Measurements from ENCODE around the gene LOXHD1.

The LOXHD1 gene

DNA sequence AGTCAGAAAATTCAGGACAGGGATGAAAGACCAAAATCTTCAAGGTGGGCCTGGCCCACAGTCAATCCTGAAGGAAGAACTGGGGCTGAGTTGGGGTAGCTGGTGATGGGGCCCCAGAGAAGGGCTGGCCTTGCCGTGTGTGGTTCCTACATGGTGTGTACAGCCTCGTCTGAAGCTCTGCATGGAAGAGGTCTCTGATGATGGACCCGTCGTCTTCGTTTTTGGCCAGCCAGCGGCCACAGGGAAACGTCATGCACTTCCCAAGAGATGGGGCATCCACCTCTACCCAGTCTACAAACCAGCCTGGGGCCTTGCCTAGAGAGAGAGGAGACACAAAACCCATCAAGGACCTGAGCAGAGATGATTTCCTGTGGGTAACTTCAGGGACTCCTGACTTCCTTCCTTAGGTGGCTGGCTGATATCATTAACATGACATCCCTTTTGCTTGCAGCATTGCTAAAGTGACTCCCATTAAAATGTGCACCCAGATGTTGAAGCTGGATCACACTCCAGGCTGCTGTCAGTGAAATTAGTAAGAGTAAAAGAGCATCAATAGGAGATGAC, 115.3 kb downstream of the LOXHD1 start:
- FAIRE-seq = no peak

DNA sequence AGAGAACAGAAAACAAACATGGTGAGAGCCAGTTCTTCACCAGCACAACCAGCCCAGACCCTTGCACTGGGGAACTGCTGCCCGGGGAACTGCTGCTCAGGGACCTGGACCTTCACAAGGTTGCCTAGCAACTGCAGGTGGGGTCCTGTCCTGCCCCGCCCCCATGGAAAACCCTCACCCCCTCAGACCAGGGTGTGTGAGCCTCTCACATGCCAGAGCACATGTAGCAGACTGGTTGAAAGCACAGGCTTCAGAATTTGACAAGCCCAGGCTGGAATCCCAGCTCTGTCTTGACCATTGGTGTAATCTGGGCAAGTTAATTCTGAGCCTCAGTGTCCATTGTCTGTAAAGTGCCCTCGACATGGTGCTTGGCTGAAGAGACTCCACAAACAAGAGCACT, 118.6 kb downstream of the LOXHD1 start:
- no peak for FAIRE-seq

DNA sequence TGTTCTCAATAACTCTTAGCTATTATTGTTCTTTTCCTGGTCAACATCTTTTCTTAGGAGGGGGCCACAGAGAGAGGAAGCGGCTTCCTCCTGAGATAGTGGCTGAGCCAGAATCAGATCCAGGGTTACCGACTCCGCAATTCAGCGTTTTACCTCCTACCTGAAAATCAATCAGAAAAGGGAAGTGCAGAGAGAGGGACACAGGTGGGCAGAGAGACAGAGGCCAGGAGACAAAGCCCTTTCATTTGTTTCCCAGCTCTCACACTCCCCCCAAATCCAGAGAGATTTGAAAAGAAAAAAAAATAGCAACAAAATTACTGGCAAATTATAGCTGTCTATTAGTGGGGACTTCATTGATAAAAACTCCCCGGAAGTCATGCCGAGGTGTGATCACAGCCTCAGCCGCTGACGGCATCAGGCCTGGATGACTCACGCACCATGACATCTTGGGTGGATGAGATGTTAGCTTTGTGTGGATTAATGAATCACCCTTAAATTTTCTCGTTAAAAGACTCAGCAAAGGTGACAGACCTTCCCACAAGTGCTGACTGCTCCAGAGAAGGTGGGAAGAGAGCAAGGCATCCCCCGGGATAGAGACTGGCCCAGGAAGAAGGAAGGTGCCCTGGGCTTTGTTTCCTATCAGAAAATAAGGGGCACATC, 120.7 kb downstream of the LOXHD1 start:
- FAIRE-seq = no peak

DNA sequence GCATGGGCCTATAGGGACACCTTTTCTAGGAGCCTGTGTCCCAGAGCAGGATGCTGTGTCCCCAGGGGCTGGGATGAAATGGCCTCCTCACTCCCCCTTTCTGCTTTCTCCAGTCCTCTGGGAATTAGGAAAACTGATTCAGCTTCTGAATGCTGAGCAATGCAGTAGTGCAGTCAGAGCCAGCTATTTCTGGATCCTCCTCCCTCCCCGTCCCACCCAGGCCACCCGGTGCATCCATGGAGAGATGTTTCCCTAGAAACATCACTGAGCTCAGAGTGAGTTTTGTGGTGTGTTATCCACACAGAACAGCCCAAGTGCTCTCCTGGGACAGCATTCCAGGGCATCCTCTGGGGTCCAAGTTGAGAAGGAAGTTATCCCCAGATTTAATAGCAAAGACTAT, 125.5 kb downstream of the LOXHD1 start:
- FAIRE-seq = no peak

DNA sequence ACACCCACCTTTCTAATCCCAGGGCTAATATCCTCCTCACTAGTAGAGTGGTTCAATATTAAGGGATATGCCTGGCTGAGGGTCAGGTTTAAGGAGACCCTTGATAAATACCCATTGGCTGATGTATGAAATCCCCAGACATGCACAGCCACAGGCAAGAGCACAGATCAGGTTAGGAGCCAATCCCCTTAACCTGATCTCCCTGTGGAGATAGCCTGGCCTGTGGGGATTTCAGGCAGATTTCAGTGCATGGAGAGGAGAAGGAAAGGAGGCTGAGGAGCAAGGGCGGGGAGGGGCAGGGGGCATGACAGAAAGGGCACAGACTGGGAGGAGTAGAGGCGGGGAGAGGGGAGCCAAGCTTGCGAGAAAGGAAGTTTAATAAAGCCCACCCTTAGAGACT, 129.0 kb downstream of the LOXHD1 start:
- FAIRE-seq = no peak

DNA sequence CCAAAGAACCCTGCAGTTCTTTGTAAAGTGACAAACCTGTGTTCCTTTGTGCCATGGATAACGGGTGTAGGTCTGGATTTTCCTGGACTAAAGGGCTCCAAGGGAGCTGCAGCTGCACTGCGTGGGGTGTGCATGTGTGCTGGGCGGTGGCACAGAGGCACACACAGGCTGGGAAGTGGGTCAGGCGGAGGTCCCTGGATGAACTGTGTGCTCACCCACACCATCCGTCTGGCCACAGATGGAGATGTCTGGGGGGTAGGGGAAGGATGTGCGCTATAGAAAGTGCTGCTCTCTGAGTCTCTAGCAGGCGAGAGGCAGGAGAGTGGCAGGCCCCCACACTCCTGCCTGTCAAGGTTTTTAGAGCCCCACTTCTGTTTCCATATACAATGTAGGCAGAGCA, 137.2 kb downstream of the LOXHD1 start:
- FAIRE-seq = no peak

DNA sequence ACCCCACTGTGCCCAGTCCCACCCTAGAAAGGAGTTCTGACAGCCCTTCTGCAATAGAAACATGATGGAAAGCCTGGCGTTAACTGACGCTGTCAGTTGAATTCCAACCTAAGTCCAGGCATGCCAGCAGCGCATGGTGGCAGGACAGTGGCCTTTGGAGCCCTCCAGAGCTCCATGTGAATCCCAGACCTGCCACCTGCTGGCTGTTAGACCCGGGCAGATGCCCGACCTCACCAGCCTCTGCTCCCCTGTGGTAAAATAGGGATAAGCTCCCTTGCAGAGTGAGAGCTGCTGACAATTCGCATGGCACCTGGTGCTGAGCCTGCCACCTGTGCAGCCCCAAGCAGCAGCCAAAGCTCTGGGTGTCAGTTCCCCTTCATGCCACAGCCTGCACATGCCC, 138.6 kb downstream of the LOXHD1 start:
- no peak for FAIRE-seq

DNA sequence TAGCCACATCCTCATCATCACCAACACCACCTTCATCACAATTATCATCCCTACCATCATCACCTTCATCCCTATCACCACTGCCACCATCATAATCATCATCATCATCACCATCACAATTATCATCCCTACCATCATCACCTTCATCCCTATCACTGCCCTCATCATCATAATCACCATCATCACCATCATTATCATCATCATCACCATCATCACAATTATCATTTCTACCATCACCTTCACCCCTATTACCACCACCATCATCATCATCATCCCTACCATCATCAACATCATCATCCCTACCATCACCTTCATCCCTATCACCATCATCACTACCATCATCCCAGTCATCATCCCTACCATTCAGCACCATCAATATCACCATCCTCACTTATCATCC, 140.5 kb downstream of the LOXHD1 start:
- FAIRE-seq = no peak

DNA sequence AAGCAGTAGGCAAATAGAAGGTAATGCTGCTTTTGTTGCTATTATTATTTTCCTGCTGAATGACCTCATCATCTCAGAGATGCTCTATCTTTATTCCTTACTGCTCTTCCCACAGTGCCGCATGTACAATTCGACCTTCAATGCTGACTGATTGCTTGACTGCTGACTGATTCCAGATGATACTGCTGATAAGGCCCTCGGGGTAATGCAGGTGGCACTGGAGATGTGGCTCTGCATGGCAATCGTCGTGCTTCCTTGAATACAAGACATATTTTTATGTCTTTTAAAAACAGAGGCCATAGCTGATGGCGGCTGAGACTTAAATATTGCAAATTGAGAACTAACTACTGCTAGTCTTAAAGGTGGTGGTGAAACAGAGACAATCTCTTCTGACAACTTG, 146.6 kb downstream of the LOXHD1 start:
- FAIRE-seq = no peak

DNA sequence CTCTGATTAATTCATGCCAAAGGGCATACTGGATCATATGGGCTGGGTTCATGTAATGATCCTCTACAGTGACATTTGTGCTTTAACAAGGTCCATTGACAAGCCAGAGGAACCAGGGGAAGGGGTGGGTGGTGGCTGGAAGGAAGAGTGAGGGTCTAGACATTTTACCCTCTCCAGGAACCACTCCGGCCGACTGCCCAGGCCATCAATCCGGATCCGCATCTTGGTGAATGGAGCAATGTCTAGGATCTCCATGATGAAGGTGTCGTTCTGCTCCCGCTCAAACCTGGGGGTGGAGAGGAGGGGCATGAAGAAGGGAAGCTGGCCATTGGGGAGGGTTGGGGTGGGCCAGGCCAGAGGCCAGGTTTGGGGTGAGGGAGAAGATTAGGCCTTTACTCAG, 147.5 kb downstream of the LOXHD1 start:
- no peak for FAIRE-seq

DNA sequence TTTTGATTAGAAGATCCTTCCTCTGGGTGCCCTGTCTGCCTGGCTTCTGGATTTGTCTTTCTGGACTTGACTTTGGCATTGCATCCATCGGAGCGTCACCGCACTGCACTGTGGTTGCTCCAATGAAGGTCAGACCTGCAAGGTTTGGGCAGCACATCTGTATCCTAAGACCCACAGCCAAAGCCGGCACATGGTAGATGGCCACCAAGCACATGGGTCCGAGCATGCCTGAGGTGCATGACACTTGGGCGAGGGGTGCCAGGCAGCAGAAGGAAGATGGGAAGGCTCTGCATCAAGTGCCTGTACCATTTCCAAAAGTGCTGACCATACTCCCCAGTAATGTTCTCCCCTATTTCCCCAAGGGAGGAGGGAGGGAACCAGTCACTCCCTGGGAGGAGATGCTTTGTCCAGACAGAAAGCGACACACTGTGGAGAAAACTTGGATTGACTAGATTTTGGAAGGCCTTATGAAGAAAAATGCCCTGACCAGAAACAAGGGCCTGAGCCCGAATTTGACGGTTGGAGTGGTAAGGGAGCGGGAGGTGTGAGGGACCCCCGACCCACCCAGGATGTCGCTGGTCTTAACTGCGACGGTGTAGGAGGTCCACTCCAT, 149.9 kb downstream of the LOXHD1 start:
- no peak for FAIRE-seq

DNA sequence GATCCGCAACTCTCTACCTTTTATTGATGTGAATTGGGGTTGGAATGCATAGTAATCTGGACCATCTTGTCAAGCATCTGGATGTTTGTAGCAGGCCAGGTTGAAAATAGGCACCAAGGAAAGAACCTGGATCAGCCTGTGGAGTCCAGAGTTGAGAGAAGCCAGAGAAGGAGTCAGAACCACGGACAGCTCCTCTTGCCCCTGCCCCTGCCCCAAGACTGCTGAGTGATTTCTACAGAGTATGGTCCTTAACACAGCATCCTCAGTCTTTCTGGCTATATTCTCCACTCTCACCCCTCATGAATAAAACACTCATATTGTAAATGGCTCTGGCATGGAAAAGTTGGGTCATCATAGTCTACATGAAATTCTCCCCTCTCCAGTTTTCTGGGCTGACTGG, 154.6 kb downstream of the LOXHD1 start:
- FAIRE-seq = no peak

DNA sequence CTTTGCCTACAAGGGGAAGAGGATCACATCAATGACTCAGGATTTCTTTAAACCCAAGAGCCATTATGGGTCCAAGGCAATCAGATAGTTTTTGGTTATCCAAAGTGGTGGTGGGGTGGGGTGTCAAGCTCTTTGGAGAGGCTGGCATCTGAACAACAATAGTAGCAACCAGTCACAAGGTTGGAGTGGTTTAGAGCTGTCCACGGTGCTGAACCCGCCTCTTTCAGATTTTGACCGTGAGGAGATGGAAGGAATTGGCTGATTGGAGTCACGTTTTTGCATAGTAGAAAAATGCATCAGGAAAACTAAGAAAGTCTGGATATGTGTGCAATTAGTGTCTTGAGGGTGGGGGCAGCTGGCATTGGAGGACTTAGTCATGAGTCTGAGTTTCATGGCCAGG, 159.9 kb downstream of the LOXHD1 start:
- FAIRE-seq = no peak

DNA sequence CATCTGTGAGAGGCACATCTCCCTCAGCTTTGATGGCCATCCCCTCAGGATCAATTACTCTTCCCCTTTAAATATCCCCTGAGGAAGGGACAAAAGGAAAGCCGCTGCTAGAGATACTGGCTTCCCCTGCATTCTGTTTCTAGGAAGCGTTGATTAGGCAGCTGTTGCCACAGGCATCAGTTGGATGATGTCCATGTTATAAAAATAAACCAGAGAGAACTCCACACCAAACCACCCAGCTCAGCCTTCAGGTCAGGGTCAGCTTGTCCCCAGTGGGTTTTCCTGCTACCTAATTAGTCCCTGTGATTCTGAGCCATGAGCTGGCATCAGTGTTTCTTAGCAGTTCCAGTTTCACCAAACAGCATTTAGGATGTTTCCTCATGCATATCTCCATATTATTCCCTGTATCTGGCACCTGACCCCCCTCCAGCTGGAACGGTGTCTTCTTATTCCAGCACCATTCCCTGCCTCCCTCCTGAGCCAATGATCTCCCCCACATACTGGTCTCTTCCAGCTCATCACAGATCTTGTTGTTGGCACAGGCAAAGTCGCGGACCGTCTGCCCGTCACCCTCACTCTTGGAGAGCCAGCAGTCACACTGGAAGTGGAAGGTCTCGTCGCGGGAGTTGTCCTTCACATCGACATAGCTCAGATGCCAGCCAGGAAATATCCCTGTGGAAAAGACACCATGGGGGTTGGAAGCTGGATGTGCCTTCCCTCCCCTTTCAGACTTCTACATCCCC, 168.4 kb downstream of the LOXHD1 start:
- no peak for FAIRE-seq

DNA sequence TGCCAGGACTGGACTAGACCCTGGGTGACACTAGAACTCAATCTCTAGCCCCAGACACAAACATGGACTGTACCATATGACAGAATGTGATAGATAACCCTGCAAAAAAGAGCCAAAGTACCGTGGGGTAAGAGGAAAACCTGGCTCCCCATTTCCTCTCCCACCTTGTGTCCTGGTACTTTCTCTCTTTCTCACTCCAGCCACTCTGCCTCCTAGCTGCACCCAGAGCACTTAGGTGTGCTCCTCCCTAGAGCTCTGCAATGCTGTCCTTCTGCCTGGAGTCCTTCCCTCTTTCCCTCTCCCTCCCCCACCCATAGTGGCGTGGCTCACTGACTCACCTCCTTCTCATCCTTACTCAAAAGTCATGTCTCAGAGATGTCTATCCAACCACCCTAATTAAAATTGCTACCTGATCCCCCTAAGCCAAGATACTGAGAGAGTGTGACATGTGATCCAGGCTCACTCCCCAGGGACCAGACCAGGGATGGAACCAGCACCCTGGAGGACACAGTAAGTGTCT, 171.3 kb downstream of the LOXHD1 start:
- FAIRE-seq = no peak

DNA sequence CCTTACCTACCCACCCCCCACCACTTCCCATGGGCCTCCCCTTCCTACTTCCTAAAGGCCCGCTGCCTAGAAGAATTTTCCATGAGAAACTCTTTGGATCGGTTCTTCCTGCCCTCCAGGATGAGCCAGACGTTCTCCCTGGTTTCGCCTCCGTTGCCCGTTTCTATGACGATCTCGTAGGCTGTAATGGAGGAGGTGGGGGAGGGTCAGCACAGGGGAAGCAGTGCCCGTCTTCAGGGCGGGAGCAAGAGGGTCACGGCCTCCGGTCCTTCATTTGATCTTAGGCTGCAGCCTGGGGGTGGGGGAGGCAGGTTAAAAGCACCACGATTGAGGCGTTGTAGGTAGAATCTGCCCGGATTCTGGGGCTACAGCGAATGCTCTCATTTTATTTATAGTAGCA, 172.0 kb downstream of the LOXHD1 start:
- FAIRE-seq = no peak

DNA sequence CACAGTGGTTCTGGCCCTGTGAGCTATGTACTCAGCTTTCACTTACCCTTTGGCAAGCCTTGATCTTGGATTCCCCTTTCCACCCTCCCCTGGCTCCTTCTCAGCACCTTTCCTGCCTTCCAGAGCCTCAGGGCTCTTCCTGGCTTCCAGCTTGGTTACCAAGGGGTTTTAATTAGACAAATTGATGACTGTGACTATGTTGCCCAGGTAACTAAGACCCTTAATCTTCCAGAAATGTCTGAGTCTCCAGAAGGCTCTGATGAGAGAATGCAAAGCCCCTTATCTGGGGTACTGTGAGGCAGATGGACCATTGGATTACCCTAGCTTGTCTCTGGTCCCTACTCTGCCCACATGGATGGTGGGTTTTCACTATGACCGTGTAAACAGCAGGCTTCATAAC, 174.2 kb downstream of the LOXHD1 start:
- no peak for FAIRE-seq

DNA sequence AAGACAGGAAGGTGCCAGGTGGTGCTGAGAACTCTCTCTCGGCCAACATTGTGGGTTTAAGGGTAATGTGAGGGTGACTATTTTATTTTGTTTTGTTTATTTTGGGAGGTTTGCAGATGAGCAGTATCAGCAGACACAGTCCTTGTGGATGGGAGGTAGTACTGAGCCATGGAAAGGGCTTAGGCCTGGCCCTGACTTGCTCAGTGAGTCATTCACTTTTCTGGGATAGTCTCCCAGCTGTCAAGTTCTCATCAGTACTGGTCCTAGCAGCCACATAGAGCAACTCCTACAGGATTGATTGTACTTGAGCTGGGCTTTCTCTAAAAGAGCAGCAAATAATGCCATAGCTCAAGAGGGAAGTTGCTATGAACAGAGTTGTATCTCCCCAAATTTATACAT, 175.2 kb downstream of the LOXHD1 start:
- no peak for FAIRE-seq

DNA sequence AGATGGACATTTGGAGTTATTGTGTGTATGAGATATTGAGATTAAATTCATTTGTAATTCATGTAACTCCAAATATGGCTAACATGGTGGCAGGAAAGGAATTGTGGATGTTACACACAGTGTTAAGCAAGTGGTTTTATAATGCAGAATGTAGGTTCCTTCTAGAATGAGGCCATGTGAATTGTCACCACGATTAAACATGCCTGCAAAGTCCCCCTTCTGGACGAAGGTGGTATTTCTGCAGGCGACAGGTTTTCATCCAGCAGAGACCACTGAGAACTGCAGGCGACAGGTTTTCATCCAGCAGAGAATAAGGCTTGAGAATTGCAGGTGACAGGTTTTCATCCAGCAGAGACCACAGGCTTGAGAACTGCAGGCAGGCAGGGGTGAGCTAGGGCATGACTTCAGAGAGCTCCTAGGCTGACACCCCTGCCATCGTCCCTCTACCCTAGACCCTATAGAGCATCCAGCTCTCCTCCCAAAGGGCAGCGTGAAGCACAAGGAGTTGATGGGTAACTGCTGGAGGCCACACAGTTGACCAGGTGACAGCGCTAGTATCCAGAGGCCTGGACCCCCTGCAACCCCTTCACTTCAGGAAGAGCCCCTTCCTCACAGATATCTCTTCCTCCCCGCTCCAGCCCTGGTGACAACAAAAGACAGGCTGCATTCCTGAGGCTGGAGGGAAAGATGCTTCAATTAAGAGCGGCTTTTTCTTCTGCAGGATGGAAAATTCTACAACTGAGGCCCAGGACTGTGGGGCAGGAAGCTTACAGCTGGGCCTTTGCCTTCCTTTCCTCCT, 175.8 kb downstream of the LOXHD1 start:
- no peak for FAIRE-seq

DNA sequence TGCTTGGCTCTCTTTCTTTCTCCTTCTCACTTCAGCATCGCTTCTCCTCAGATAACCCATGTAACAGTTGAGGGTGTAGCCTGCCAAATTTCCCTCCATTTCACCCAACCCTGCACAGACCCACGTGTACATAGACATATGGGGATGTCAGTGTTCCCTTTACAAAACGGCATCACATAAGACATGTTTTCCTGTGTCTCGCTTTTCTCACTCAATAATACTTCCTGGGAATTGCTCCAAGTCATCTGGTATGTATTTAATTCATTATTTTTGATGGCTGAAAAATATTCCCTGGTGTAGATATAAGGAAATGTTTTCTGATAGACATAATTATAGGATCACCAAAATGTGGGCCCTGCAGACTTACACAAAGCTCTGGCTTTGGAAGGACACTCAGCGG, 176.8 kb downstream of the LOXHD1 start:
- no peak for FAIRE-seq

DNA sequence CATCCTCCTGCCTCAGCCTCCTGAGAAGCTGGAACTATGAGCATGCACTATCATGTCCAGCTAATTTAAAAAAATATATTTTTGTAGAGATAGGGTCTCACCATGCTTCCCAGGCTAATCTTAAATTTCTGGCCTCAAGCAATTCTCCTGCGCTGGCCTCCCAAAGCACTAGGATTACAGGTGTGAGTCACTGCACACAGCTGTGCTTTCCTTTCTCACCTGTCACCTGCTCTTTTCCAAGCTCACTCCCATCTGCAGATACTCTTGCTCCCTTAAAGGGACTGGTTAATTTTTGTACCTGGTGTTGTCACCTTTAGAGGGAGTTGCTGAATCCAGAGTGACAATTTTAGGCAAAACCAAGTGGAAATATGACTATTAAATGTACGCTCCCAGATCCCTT, 178.2 kb downstream of the LOXHD1 start:
- no peak for FAIRE-seq

DNA sequence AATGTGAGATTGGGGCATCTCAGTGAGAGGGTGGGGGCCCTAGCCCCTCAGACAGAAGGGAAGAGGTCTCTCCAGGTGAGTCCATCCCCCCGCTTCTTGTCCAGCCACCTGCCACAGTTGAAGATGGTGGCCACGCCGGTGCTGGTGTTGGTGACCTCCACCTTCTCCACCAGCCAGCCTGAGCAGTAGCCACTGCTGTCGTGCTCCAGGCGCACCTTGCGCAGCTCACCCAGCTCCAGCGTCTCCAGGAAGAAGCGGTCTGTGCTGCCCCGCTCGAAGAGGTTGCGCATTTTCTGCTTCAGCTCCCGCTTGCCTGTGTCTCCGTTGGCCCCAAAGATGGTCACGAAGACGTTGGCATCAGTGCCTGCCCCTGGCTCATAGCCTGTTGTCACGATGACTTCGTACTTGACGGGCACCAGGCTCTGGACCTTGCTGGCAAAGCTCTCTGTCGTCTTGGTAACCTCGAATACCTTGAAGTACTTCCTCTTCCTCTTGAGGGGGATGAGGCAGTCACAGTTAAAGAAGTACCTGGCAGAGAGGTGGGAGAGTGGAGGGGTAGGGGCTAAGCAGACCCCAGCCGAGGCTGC, 179.5 kb downstream of the LOXHD1 start:
- FAIRE-seq = no peak

DNA sequence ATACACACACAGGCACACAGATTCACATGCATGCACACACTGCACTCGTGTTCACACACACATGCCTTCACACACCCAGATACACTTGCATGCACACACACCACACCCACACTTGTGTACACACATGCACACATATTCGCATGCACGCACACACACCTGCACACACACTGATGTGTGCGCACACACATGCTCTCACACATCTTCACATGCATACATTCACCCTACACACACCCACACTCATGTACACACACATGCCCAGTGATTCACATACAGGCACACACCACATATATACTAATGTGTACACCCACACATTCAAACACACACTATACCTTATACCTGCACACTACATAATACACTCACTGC, 181.6 kb downstream of the LOXHD1 start:
- no peak for FAIRE-seq

All from endometrium (tissue), 2 donors.